HFF-Myc (cell line): Measurements from ENCODE around the gene COPS7B.

Experiments
- DNase-seq: peaks from one replicate; pipeline ENCODE4 v3.0.0-alpha.2; 2011; ENCODE audit warnings: low read depth; ENCODE audit errors: extremely low read depth
- H3K4me3 ChIP-seq: replicated peaks from 2 replicates; pipeline ENCODE4 v1.5.1; 2011; ENCODE audit warnings: low read depth, mild to moderate bottlenecking, control low read depth, low read length
- CTCF ChIP-seq: IDR thresholded peaks from 2 replicates; pipeline ENCODE4 v1.5.1; 2012; ENCODE audit warnings: mild to moderate bottlenecking, low read depth, low read length, control low read depth; ENCODE audit errors: missing control alignments

Gene COPS7B

GRCh38 chr2:231780123-231780908 lies 5.9 kb upstream of the COPS7B start:
- DNase-seq, result no peak

GRCh38 chr2:231780909-231781797 lies 5.1 kb upstream of the COPS7B start, which contains the start of gene PDE6D:
TSS of gene PDE6D (minus strand) at chr2:231781282. CDS start at chr2:231781114, 168 bp downstream.
- peak; percentile 96 for DNase-seq
- TF ChIP-seq CTCF, result no peak

More at GRCh38 chr2:231780123-231780908, 5.9 kb upstream of the COPS7B start:
- TF ChIP-seq CTCF, result no peak
- peak overlapping the region; percentile 61 for H3K4me3 ChIP-seq

GRCh38 chr2:231781798-231782726 lies 4.2 kb upstream of the COPS7B start:
- TF ChIP-seq CTCF, result no peak
- DNase-seq, result no peak
- H3K4me3 ChIP-seq, result peak overlapping the region; percentile 61

More at GRCh38 chr2:231780909-231781797, 5.1 kb upstream of the COPS7B start, which contains the start of gene PDE6D:
- peak within 1 kb of the TSS; percentile 61 for H3K4me3 ChIP-seq

GRCh38 chr2:231785413-231785812 lies 832 bp upstream of the COPS7B start:
- H3K4me3 ChIP-seq, result peak overlapping the region; percentile 89; the same call in 1 of the 2 replicates
- no peak for DNase-seq
- no peak for TF ChIP-seq CTCF

- DNase-seq, result no peak
- H3K4me3 ChIP-seq, result peak overlapping the region; percentile 89
- no peak for TF ChIP-seq CTCF
These were observed 446 bp upstream of the COPS7B start for GRCh38 chr2:231785822-231786176.

- no peak for TF ChIP-seq CTCF
- DNase-seq, result no peak
- peak overlapping the region; percentile 89 for H3K4me3 ChIP-seq
These were observed 660 bp downstream of the COPS7B start for GRCh38 chr2:231786917-231787292.
